Caco-2 (cell line): Measurements from ENCODE around the gene PYCR2. TPM values are rescaled to one million over a fixed set of nuclear protein-coding genes. Genes with fewer than 3 reads are reported as not detected.

Experiments used
- BruUV-seq: library from RNA; stranded (reverse); fragments of 400-500 nt; replicated peaks from 2 replicates; lab custom pipeline; 2021; lab: Mats Ljungman, UMichigan
- CTCF ChIA-PET: fragments of 300-600 bp; sonication (Branson Sonifier 250); formaldehyde crosslinking; loops from one replicate; lab custom pipeline; 2022; ENCODE audit warnings: antibody characterized with exemption; lab: Charles Lee
- POLR2A ChIA-PET: fragments of 300-600 bp; sonication (Branson Sonifier 250); formaldehyde crosslinking; loops from one replicate; lab custom pipeline; 2022; ENCODE audit warnings: antibody characterized with exemption; lab: Charles Lee
- DNase-seq, 2 experiments: peaks; one replicate each; pipeline versions ENCODE4 v3.0.0 to v3.0.0-alpha.2; 2020 to 2022
- H3K27me3 ChIP-seq: replicated peaks from 2 replicates; pipeline ENCODE4 v1.6.0; 2011; ENCODE audit warnings: low read length; ENCODE audit not compliant: control insufficient read depth, insufficient read depth
- H3K36me3 ChIP-seq: 2 replicates; pipeline ENCODE4 v1.5.1; 2011; ENCODE audit warnings: low read length; ENCODE audit not compliant: control insufficient read depth, insufficient read depth
- H3K4me1 ChIP-seq: fragments of 250-450 bp; sonication (Bioruptor Pico); 2 replicates; pipeline ENCODE4 v1.5.1; 2020; ENCODE audit warnings: mild to moderate bottlenecking
- H3K4me3 ChIP-seq: 2 replicates; pipeline ENCODE4 v1.5.1; 2011; ENCODE audit warnings: low read depth, mild to moderate bottlenecking, control low read depth, low read length
- H3K9me3 ChIP-seq: fragments of 250-450 bp; sonication (Bioruptor Pico); 2 replicates; pipeline ENCODE4 v1.5.1; 2020; ENCODE audit warnings: mild to moderate bottlenecking, moderate library complexity
- H3K27ac Mint-ChIP-seq: one replicate; pipeline ENCODE4 v1.8.0; 2022; ENCODE audit warnings: mixed read lengths; ENCODE audit not compliant: unreplicated experiment
- H3K27me3 Mint-ChIP-seq: one replicate; pipeline ENCODE4 v1.8.0; 2022; ENCODE audit warnings: mixed read lengths; ENCODE audit not compliant: insufficient read depth, unreplicated experiment
- H3K36me3 Mint-ChIP-seq: one replicate; pipeline ENCODE4 v1.8.0; 2022; ENCODE audit warnings: mild to moderate bottlenecking, mixed read lengths; ENCODE audit not compliant: insufficient read depth, unreplicated experiment
- H3K4me1 Mint-ChIP-seq: one replicate; pipeline ENCODE4 v1.8.0; 2022; ENCODE audit warnings: low read depth, mixed read lengths; ENCODE audit not compliant: unreplicated experiment
- H3K4me3 Mint-ChIP-seq: one replicate; pipeline ENCODE4 v1.8.0; 2022; ENCODE audit warnings: mild to moderate bottlenecking, moderate library complexity, mixed read lengths; ENCODE audit not compliant: unreplicated experiment
- H3K9me3 Mint-ChIP-seq: one replicate; pipeline ENCODE4 v1.8.0; 2022; ENCODE audit warnings: mixed read lengths; ENCODE audit not compliant: unreplicated experiment
- CTCF ChIP-seq, 2 experiments: fragments of 200-600 bp in 1 of 2; IDR thresholded peaks; 1 replicate in 1 of 2; 2 replicates in 1 of 2; pipeline versions ENCODE4 v1.5.1 to v1.8.0; 2011 to 2022; ENCODE audit warnings: antibody characterized with exemption in 1 of 2, control low read depth in 1 of 2, inconsistent platforms in 1 of 2, low read depth in 1 of 2, low read length in 1 of 2, mild to moderate bottlenecking in 1 of 2, moderate library complexity in 1 of 2; ENCODE audit not compliant: insufficient read depth in 1 of 2, severe bottlenecking in 1 of 2, unreplicated experiment in 1 of 2
- intact Hi-C: fragments of 100-400 bp; cut with micrococcal nuclease; formaldehyde crosslinking; loops from one replicate; pipeline ENCODE4 v1.10.0; 2022; ENCODE audit not compliant: unreplicated experiment
- total RNA-seq: library from RNA; stranded (reverse); gene quantifications from 2 replicates; pipeline ENCODE4 v1.2.3, GENCODE V29; 2022

The PYCR2 gene
- total RNA-seq, 1 experiment from 2014 or later, result 73.7 TPM

DNA sequence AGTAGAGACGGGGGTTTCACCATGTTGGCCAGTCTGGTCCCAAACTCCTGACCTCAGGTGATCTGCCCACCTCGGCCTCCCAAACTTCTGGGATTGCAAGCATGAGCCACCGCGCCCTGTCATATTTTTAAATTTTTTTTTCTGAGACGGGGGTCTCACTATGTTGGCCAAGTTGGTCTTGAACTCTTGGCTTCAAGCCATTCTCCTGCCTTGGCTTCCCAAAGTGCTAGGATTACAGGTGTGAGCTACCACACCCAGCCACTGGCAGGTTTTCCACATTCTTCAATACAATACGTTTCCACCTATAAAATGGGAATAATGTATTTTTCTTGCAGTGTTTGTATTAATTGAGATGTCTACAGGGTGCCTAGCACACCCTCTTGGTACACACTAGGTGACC, 31.7 kb downstream of the PYCR2 start:
- intact Hi-C loops, result no loop called here
- CTCF ChIA-PET, result no interaction called here
- no peak overlapping the region for H3K27ac Mint-ChIP-seq
- peaks cover 8% of the 10 kb centered on the region for H3K4me1 Mint-ChIP-seq
- no peak for TF ChIP-seq CTCF (IDR thresholded peaks at IDR 0.05; ENCODE audit: insufficient read depth in 1 of 2, low read depth in 1 of 2, low read length in 1 of 2, severe bottlenecking in 1 of 2, unreplicated experiment in 1 of 2)
- DNase-seq, result no peak
- peaks cover 14% of the 10 kb centered on the region; the same call in 1 of the 2 replicates for H3K4me1 ChIP-seq
- no peak overlapping the region for H3K4me3 Mint-ChIP-seq
- POLR2A ChIA-PET, result no interaction called here
- no TSS peak for BruUV-seq
- H3K9me3 ChIP-seq, result no peaks in the 10 kb centered on the region
- no peaks in the 10 kb centered on the region for H3K9me3 Mint-ChIP-seq
- H3K36me3 ChIP-seq, result no peaks in the 10 kb centered on the region
- H3K27me3 ChIP-seq, result no peaks in the 10 kb centered on the region
- H3K4me3 ChIP-seq, result no peak overlapping the region
- H3K27me3 Mint-ChIP-seq, result no peaks in the 10 kb centered on the region
- H3K36me3 Mint-ChIP-seq, result no peaks in the 10 kb centered on the region

DNA sequence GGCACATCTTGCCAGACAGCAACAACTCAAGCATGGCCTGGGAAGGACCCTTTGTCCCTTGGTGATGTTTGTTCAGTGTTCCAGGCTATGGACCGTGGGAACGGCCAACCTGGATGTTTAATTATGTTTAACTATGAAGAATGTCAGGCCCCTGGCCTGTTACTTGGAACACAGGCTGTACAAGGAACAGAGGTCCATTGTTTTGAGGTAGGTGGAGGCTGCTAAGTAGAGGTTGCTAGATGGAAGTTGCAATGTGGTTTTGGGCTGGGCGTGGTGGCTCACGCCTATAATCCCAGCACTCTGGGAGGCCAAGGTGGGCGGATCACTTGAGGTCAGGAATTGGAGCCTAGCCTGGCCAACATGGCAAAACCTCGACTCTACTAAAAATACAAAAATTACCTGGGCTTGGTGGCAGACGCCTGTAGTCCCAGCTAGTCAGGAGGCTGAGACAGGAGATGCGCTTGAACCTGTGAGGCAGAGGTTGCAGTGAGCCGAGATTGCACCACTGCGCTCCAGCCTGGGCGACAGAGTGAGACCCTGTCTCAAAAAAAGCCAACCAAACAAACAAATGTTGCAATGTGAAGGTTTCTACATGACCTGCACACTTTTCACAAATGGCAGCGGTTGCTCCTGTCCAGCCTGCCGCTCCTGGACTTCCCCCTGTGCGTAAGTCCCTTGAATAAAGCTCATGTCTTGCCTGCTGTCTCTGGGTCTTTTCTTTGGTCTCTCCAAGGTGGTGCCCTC, 32.6 kb downstream of the PYCR2 start:
- Histone ChIP-seq H3K9me3 (no peaks in the 10 kb centered on the region), H3K27me3 (no peaks in the 10 kb centered on the region), H3K36me3 (no peaks in the 10 kb centered on the region), H3K4me3 (no peak overlapping the region), H3K4me1 (peaks cover 9% of the 10 kb centered on the region; the same call in 1 of the 2 replicates)
- no peak for TF ChIP-seq CTCF (IDR thresholded peaks at IDR 0.05; ENCODE audit: insufficient read depth in 1 of 2, low read depth in 1 of 2, low read length in 1 of 2, severe bottlenecking in 1 of 2, unreplicated experiment in 1 of 2)
- Mint-ChIP-seq H3K4me3 (no peak overlapping the region), H3K9me3 (no peaks in the 10 kb centered on the region), H3K27ac (no peak overlapping the region), H3K27me3 (no peaks in the 10 kb centered on the region), H3K4me1 (no peaks in the 10 kb centered on the region), H3K36me3 (no peaks in the 10 kb centered on the region)
- ChIA-PET CTCF (no interaction called here), POLR2A (no interaction called here)
- intact Hi-C loops, result no loop called here
- DNase-seq, result no peak
- no TSS peak for BruUV-seq

DNA sequence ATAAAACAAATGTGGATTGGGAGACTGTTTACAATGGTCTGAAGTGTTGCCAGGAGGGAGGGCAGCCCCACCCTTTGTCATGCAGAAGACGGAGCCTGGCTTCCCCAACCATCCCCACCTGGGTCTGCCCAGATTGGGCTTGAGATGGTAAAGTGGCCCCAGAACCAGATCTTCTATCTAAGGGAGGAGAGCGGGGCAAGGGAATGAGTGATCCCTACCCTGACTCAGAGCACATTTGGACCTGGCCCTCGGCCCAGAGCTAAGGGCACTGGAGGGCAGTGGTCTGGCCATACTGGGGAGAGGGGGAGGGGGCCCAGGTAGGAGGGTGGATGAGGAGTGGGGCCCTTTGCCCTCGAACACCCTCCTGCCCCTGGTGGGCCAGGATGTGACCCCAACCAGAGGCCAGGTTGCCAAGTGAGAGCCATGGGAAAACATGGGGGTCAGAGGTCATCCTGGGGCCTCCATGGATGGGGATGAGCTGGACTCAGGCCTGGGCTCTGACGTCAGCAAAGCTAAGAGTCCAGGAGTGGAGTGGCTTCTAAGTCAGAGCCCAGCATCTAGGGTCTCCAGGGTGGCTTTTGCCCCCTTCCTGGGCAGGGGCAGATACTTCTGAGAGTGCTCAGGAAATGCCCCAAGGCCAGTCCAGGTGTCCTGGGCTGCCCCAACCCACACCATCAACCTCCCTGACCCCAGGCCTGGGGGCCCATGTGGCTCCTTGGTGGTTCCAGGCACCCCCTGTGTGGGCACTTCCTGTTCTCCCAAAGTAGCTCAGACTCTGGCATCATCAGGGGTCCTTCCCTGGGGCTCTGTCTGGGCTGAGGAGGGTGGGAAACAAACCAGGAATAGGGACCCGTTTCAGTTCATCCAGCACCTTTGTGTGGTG, 33.5 kb downstream of the PYCR2 start:
- no peaks in the 10 kb centered on the region for H3K4me1 Mint-ChIP-seq
- Histone ChIP-seq H3K4me1 (peaks cover 12% of the 10 kb centered on the region; the same call in 1 of the 2 replicates), H3K27me3 (no peaks in the 10 kb centered on the region), H3K36me3 (no peaks in the 10 kb centered on the region), H3K9me3 (no peaks in the 10 kb centered on the region), H3K4me3 (no peak overlapping the region)
- POLR2A ChIA-PET, result no interaction called here
- H3K4me3 Mint-ChIP-seq, result no peak overlapping the region
- CTCF ChIA-PET, result no interaction called here
- TF ChIP-seq CTCF (IDR thresholded peaks at IDR 0.05; ENCODE audit: insufficient read depth in 1 of 2, low read depth in 1 of 2, low read length in 1 of 2, severe bottlenecking in 1 of 2, unreplicated experiment in 1 of 2), result no peak
- H3K27ac Mint-ChIP-seq, result no peak overlapping the region
- H3K27me3 Mint-ChIP-seq, result no peaks in the 10 kb centered on the region
- DNase-seq, result no peak
- no peaks in the 10 kb centered on the region for H3K36me3 Mint-ChIP-seq
- intact Hi-C loops, result no loop called here
- no TSS peak for BruUV-seq
- no peaks in the 10 kb centered on the region for H3K9me3 Mint-ChIP-seq
